ENCODE results near the gene RASSF9. TPM values are rescaled to one million over a fixed set of nuclear protein-coding genes. Genes with fewer than 3 reads are reported as not detected.

The RASSF9 gene
- total RNA-seq, 3 donors from 2014 or later: 2.2 to 2.9 (median 2.9) TPM

GRCh38 chr12:85807730-85808129 is 28.5 kb downstream of the RASSF9 start:
- no peak for TF ChIP-seq POLR2A (IDR thresholded peaks at IDR 0.05)
- no peak for DNase-seq (ENCODE audit: low spot score in 2 of 2)
- Histone ChIP-seq H3K4me3 (no peak overlapping the region), H3K27ac (no peak overlapping the region), H3K9me3 (no peaks in the 10 kb centered on the region), H3K4me1 (no peaks in the 10 kb centered on the region), H3K36me3 (no peaks in the 10 kb centered on the region), H3K27me3 (no peaks in the 10 kb centered on the region)
- intact Hi-C loops (cut with DNase I; ENCODE audit: low total_unique reads): no loop called here

GRCh38 chr12:85805654-85806053 is 30.6 kb downstream of the RASSF9 start:
- Histone ChIP-seq H3K9me3 (no peaks in the 10 kb centered on the region), H3K27ac (no peak overlapping the region), H3K4me3 (no peak overlapping the region), H3K4me1 (no peaks in the 10 kb centered on the region), H3K36me3 (no peaks in the 10 kb centered on the region), H3K27me3 (no peaks in the 10 kb centered on the region)
- no peak for DNase-seq (ENCODE audit: low spot score in 2 of 2)
- TF ChIP-seq POLR2A (IDR thresholded peaks at IDR 0.05) (no peak), POLR2AphosphoS5 (IDR thresholded peaks at IDR 0.05) (no peak)
- intact Hi-C loops (cut with DNase I; ENCODE audit: low total_unique reads): no loop called here

GRCh38 chr12:85804663-85805062 is 31.5 kb downstream of the RASSF9 start:
- no peak overlapping the region for H3K27ac ChIP-seq
- no peaks in the 10 kb centered on the region for H3K27me3 ChIP-seq
- TF ChIP-seq POLR2AphosphoS5 (IDR thresholded peaks at IDR 0.05): no peak
- TF ChIP-seq CTCF (IDR thresholded peaks at IDR 0.05): no peak
- no peak for TF ChIP-seq POLR2A (IDR thresholded peaks at IDR 0.05)
- no peak for DNase-seq (ENCODE audit: low spot score in 2 of 2)
- no peaks in the 10 kb centered on the region for H3K9me3 ChIP-seq
- no peak overlapping the region for H3K4me3 ChIP-seq
- H3K4me1 ChIP-seq: no peaks in the 10 kb centered on the region
- H3K36me3 ChIP-seq: no peaks in the 10 kb centered on the region
- intact Hi-C loops (cut with DNase I; ENCODE audit: low total_unique reads): no loop called here

GRCh38 chr12:85803923-85804322 is 32.3 kb downstream of the RASSF9 start:
- Histone ChIP-seq H3K36me3 (no peaks in the 10 kb centered on the region), H3K9me3 (no peaks in the 10 kb centered on the region), H3K27ac (no peak overlapping the region), H3K4me3 (no peak overlapping the region), H3K4me1 (no peaks in the 10 kb centered on the region), H3K27me3 (no peaks in the 10 kb centered on the region)
- no peak for TF ChIP-seq POLR2AphosphoS5 (IDR thresholded peaks at IDR 0.05)
- no peak for TF ChIP-seq CTCF (IDR thresholded peaks at IDR 0.05)
- no peak for TF ChIP-seq POLR2A (IDR thresholded peaks at IDR 0.05)
- intact Hi-C loops (cut with DNase I; ENCODE audit: low total_unique reads): no loop called here
- DNase-seq (ENCODE audit: low spot score in 2 of 2): no peak

- Histone ChIP-seq H3K9me3 (no peaks in the 10 kb centered on the region), H3K4me3 (no peak overlapping the region), H3K27ac (no peak overlapping the region), H3K36me3 (no peaks in the 10 kb centered on the region), H3K4me1 (no peaks in the 10 kb centered on the region), H3K27me3 (no peaks in the 10 kb centered on the region)
- DNase-seq (ENCODE audit: low spot score in 2 of 2): no peak
- intact Hi-C loops (cut with DNase I; ENCODE audit: low total_unique reads): no loop called here
- TF ChIP-seq CTCF (IDR thresholded peaks at IDR 0.05) (no peak), POLR2AphosphoS5 (IDR thresholded peaks at IDR 0.05) (no peak), POLR2A (IDR thresholded peaks at IDR 0.05) (no peak)
These were observed 33.0 kb downstream of the RASSF9 start for GRCh38 chr12:85803231-85803630.

GRCh38 chr12:85798122-85798521 is 38.1 kb downstream of the RASSF9 start:
- TF ChIP-seq POLR2AphosphoS5 (IDR thresholded peaks at IDR 0.05): no peak
- TF ChIP-seq POLR2A (IDR thresholded peaks at IDR 0.05): no peak
- TF ChIP-seq CTCF (IDR thresholded peaks at IDR 0.05): no peak

More at GRCh38 chr12:85798122-85798521, 38.1 kb downstream of the RASSF9 start:
- Histone ChIP-seq H3K36me3 (no peaks in the 10 kb centered on the region), H3K27me3 (no peaks in the 10 kb centered on the region), H3K27ac (no peak overlapping the region), H3K9me3 (no peaks in the 10 kb centered on the region), H3K4me3 (no peak overlapping the region), H3K4me1 (no peaks in the 10 kb centered on the region)
- DNase-seq (ENCODE audit: low spot score in 2 of 2): no peak
- intact Hi-C loops (cut with DNase I; ENCODE audit: low total_unique reads): no loop called here

Data from breast epithelium (tissue), 4 donors.